ENCODE data around the gene ACIN1.

DNA sequence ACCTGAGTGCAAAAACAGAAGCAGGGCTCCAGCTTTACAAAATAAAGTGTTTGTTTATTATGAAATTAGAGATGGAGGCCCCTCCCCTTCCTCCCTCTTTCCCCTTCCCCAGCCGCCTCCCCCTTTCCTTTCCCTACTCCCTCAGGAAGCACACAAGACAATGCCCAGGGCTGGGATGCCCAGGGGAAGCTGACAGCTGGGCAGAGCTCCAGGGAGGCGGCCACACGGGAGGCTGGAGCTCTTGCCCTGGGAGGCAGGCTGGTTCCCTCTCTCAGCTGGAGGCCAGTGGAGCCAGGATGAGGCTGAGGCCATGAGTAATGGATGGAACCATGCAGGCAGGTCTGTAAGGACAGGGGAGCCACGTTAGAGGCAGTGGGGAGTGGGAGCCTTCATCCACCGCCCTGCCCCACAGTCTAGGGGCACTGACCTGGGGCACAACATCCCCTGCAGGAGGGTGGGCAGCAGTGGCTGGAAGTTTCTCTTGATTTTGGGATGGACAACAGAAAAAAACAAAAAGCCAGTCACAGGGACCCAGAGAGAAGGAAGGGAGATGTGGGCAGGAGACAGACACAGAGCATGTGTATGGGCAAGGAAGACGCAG, 47.8 kb downstream of the ACIN1 start:
- TF ChIP-seq, protein P1, sequence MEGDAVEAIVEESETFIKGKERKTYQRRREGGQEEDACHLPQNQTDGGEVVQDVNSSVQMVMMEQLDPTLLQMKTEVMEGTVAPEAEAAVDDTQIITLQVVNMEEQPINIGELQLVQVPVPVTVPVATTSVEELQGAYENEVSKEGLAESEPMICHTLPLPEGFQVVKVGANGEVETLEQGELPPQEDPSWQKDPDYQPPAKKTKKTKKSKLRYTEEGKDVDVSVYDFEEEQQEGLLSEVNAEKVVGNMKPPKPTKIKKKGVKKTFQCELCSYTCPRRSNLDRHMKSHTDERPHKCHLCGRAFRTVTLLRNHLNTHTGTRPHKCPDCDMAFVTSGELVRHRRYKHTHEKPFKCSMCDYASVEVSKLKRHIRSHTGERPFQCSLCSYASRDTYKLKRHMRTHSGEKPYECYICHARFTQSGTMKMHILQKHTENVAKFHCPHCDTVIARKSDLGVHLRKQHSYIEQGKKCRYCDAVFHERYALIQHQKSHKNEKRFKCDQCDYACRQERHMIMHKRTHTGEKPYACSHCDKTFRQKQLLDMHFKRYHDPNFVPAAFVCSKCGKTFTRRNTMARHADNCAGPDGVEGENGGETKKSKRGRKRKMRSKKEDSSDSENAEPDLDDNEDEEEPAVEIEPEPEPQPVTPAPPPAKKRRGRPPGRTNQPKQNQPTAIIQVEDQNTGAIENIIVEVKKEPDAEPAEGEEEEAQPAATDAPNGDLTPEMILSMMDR (conservative IDR thresholded peaks at IDR 0.05) = no peak
- no peak for TF ChIP-seq EZH2 (IDR thresholded peaks at IDR 0.05; ENCODE audit: low read depth)
